GM18873 (cell line): Measurements from ENCODE around the gene SPEN.

Experiments used
- ATAC-seq: cut with Tn5 transposase; IDR thresholded peaks from one replicate; pipeline ENCODE4 v1.9.1; 2021; ENCODE audit warnings: mild to moderate bottlenecking, moderate library complexity, moderate number of reproducible peaks; ENCODE audit not compliant: unreplicated experiment, low FRiP score

Gene SPEN

GRCh38 chr1:15945011-15945831 is 97.7 kb downstream of the SPEN start:
- ATAC-seq: no peak

- ATAC-seq: no peak
These were observed 98.4 kb downstream of the SPEN start for GRCh38 chr1:15945832-15946448.

GRCh38 chr1:15946571-15947381 is 99.3 kb downstream of the SPEN start:
- ATAC-seq: no peak

DNA sequence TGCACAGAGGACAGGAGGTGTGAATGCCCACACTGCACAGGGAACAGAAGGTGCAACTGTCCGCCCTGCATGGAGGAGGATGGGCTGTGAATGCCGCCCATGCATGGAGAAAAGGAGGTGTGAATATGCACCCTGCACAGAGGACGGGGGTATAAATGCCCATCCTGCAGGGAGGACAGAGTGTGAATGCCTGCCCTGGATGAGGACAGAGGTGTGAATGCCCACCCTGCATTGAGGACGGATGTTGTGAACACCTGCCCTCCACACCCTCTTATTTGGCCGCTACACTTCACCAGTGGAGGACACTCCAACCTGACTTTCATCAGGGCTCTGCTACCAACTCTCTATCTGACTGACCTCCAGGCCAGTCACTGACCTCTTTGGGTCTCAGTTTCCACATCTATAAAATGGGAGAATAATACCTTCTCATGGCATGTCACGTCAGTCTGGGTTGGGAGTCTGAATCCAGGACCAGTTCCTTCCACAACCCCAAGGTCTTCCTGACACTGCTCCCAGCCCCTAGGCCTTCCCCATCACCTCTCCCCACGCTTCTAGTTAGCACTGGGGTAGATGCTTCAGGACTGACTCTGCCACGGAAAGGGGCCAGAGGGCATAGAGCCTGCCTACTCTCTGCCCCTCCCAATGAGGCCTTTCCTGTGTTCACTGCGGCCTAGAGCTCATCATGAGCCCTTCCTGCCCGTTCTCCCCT is 100.0 kb downstream of the SPEN start:
- ATAC-seq: no peak

- no peak for ATAC-seq
These were observed 100.6 kb downstream of the SPEN start for GRCh38 chr1:15948091-15948591.

DNA sequence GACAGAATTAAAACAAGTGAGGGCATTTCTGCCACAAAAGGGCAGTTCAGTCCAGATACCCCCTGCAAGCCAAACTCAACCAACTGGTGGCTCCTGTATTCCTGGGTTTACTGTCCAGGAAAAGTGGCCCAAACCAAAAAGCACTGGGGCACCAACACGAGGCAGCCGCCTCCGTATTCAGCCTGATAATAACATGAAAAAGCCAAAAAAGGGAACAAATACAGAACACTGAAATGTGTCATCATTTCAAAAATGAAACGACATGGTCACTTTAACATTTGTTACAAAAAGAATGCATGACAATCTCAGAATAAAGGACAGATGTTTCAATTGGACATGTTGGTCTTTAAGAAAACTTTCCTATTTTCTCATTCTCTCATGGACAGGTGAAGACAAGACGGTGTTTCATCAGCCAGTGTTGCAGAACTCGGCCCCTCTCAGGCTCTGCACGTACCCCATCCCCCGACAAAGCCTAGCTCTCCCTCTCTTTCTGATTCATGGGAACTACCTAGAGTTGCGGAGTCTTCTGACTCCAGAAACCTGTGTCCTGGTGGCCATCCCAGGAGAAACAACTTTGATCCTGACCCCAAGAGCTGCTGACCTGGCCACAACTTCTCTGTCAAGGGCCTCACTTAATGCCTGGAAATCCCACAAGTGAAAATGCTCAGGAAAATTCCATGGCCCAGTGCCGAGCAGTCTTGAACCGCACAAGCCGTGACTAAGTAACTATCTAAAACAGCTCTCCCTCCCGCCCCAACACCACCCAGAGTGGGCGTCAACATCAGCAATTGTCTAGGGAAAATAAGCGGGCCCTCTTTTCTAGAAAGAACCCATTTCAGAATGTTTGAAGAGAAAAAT is 101.3 kb downstream of the SPEN start:
- no peak for ATAC-seq

DNA sequence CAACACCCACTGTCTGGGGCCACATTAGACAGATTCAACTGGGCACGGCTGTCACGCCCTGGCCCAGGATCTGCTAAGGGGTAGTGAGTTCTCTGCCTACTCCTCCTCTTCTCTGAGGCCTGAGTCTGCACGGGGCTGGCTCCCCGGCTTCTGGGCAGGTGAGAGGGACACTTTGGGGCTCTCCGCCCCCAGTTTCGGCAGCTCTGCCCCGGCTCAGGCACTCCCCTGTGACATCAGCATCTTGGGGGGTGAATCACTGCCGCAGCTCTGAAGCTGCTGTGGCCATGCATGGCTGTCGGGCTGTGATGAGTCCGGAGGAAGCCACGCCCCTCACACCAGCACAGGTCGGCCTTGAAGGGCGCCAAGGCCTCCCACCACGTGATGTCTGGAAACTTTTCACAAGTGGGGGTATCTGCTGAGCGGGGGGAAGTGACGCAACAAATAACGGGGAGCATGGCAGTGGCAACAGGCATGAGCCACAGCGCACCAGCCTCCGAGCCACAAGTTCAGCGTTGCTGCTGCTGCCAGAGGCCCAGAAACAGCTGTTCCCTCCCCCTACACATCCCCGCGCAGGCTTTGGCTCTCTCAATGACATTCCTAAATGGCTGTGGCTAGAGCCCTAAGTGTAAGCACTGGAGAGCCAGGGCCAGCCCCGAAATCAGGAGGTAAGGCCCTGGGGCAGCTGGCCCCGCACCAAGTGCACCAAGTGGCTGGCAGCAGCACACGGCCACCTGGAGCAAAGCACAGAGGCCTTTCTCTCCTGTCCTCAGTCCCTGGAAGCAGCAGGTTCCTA is 102.1 kb downstream of the SPEN start:
- ATAC-seq: no peak

DNA sequence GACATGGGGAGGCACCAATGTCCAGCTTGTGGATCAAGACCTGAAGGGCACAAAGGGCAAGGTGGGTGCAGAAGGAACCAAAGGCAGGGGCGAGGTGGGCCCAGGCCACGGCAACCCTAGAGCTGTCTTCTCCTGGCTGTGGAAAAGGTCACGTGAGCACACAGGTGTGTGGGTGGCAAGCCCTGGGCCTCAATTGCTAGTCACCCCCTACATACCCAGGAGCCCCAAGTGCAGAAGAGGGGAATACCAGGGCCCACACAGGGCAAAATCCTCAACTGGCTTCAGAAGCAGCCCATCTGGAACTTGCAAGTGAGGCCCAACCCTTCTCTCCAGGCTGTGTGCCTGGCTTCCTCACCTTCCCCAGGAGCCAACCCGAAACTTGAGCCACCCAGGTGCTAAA is 102.8 kb downstream of the SPEN start:
- ATAC-seq: no peak

DNA sequence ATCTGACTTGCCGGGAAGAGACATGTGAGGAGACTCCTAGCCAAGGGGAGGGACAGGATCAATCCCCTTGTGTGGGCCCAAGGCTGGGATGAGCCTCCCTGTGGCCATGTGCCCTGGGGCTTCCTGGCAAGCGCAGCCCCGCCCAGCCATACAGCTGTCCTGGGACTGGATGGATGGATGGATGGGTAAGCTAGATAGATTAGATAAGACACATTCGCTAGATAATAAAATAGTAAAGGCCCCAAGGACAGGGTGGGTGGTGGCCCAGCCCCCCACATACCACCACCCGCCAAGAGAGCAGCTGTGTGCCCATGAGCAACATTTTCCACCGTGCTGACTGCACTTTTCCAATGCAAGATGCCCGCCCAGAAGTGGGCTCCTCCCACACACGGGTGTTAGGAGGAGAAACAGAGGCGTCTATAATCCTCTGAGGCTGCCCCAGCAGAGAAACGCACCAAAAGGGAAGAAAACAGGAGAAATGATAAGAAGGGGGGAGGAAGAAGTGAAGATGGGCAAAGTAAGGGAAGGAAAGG is 103.3 kb downstream of the SPEN start:
- ATAC-seq: no peak

DNA sequence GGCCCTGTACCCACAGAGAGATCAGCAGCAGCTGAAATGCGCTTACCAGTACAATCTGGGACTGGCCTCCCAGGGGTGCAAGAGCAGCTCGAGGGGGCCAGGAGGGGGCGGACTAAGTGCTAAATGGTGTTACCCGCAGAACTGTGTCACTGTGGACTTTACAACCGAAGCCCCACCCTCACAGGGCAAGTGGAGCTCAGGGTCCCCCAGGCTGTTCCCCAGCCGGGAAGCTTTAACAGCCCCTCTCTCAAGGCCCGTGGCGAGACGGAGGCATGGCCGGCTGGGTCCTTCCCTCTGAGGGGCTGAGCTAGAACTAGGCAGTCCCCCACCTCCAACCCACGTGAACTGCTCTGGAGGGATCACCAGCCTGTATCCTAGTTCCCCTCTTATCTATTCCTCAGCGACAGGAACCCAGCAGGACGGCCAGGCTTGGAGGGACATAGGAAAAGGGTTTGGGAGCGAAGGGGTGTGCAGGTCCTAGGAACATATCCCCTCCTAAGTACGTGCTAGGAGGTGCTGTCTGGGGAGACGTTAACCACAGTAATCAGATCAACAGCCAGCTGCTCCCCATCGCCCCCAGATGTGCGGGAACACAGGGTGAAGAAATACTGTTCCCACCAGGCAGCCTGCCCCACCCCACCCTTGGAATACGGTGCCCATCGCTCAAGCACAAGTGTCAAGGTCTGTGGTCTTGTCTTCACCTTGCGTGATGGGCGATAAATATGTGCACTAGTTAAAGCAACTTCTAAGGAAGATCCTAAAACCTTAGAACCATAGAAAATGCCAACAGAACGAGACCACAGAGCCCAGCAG is 104.0 kb downstream of the SPEN start:
- no peak for ATAC-seq

- ATAC-seq: no peak
These were observed 105.1 kb downstream of the SPEN start for GRCh38 chr1:15952317-15953258.

DNA sequence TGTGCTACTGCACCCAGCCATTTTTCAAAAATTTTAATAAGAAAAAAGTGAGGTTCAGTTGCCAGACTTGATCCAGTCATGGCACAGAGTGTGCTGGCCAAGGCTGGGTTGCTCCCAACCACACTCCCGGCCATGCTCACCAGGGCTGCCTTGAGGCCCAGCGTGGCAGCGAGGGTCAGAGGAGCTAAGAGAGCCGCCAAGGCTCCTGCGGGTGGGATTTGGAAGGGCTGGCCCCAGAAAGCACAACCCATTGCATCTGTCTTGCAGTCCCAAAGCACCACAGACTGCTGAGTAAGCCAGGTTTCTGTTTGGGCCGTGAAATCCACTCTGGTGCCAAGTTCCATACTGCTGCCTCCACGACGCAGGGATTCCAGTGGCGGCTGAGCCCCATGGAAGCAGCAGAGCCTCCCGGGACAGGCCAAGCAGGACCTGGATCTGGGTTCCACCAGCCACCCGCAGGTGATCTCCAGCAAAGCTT is 105.8 kb downstream of the SPEN start:
- ATAC-seq: no peak

- no peak for ATAC-seq
These were observed 106.3 kb downstream of the SPEN start for GRCh38 chr1:15953791-15954241.

- no peak for ATAC-seq
These were observed 106.8 kb downstream of the SPEN start for GRCh38 chr1:15954316-15954715.

GRCh38 chr1:15955552-15955951 is 108.0 kb downstream of the SPEN start:
- ATAC-seq: no peak

DNA sequence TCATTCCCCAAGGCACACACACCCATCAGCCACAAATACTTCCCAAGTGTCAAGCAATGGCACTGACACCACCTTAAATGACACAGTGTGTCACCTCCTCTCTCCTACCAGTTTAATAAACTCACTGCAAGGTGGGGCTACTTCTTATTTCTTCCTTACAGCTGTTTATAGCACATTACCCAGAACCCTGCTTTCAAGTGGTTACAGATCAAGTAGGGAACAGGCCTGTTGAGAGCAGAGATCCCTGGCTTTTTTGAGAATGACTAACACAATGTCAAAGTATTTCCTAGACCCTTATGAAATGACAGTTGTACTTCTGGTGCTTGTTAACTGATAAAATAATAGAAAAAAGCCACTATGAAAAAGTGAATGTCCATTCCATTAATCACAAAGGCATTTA is 108.6 kb downstream of the SPEN start:
- no peak for ATAC-seq
